CD4-positive, alpha-beta T cell treated with Interleukin-2 at 100 ng/mL for 4 hours (primary cell): ENCODE measurements around the gene SPRYD3.
A peak's percentile ranks its signal among the peaks of the same experiment; 100 is the strongest.

Source experiments
- DNase-seq: peaks from one replicate; pipeline ENCODE4 v3.0.0-alpha.2; 2020; ENCODE audit warnings: low spot score

SPRYD3 gene

GRCh38 chr12:53062977-53063707 is 16.0 kb downstream of the SPRYD3 start:
- DNase-seq: no peak

GRCh38 chr12:53062011-53062961 is 16.9 kb downstream of the SPRYD3 start:
- no peak for DNase-seq

- no peak for DNase-seq
Observed at GRCh38 chr12:53061404-53062010, 17.7 kb downstream of the SPRYD3 start.

- DNase-seq: no peak
Observed at GRCh38 chr12:53060721-53061276, 18.4 kb downstream of the SPRYD3 start.

GRCh38 chr12:53060064-53060720 is 19.0 kb downstream of the SPRYD3 start:
- DNase-seq: no peak

GRCh38 chr12:53059434-53060063 is 19.6 kb downstream of the SPRYD3 start:
- no peak for DNase-seq

- DNase-seq: no peak
Observed at GRCh38 chr12:53058674-53059433, 20.3 kb downstream of the SPRYD3 start.

GRCh38 chr12:53057816-53058500 is 21.2 kb downstream of the SPRYD3 start:
- no peak for DNase-seq

GRCh38 chr12:53056901-53057300 is 22.3 kb downstream of the SPRYD3 start:
- DNase-seq: no peak

GRCh38 chr12:53056296-53056695 is 22.9 kb downstream of the SPRYD3 start:
- DNase-seq: no peak

GRCh38 chr12:53055471-53056266 is 23.5 kb downstream of the SPRYD3 start:
- DNase-seq: no peak

- peak; percentile 93 for DNase-seq
Observed at GRCh38 chr12:53054112-53054878, 24.9 kb downstream of the SPRYD3 start.

- DNase-seq: peak; percentile 65
Observed at GRCh38 chr12:53053218-53054111, 25.7 kb downstream of the SPRYD3 start.

- no peak for DNase-seq
Observed at GRCh38 chr12:53052419-53053217, 26.6 kb downstream of the SPRYD3 start.

- DNase-seq: no peak
Observed at GRCh38 chr12:53051881-53052412, 27.2 kb downstream of the SPRYD3 start.
